ENCODE measurements around the gene ELAVL2. TPM values are rescaled to one million over a fixed set of nuclear protein-coding genes. Genes with fewer than 3 reads are reported as not detected.

The ELAVL2 gene
- polyA plus RNA-seq, 1 donor from 2014 or later: 106 TPM

DNA sequence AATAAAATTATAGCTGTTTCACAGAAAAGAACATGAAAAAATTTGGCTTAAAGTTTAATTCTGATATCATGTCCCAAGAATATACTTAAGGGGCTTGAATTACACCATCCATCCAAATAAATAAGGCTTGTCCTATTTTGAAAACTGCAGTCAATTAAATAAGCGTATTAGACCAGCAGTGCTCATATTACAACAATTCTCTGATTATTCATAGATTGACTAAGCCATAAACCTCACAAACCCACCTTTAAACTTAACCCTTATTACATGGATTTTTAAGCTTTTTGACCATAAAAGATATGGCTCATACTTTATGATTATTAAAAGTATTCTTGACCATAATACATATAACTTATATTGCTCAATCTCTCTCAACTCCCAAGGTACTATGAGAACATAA lies 127.9 kb downstream of the ELAVL2 start:
- TF ChIP-seq, protein P1, sequence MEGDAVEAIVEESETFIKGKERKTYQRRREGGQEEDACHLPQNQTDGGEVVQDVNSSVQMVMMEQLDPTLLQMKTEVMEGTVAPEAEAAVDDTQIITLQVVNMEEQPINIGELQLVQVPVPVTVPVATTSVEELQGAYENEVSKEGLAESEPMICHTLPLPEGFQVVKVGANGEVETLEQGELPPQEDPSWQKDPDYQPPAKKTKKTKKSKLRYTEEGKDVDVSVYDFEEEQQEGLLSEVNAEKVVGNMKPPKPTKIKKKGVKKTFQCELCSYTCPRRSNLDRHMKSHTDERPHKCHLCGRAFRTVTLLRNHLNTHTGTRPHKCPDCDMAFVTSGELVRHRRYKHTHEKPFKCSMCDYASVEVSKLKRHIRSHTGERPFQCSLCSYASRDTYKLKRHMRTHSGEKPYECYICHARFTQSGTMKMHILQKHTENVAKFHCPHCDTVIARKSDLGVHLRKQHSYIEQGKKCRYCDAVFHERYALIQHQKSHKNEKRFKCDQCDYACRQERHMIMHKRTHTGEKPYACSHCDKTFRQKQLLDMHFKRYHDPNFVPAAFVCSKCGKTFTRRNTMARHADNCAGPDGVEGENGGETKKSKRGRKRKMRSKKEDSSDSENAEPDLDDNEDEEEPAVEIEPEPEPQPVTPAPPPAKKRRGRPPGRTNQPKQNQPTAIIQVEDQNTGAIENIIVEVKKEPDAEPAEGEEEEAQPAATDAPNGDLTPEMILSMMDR (IDR thresholded peaks at IDR 0.05; ENCODE audit: poor library complexity, severe bottlenecking): no peak
- TF ChIP-seq MXI1 (conservative IDR thresholded peaks at IDR 0.05; ENCODE audit: poor library complexity, severe bottlenecking) (no peak), EP300 (conservative IDR thresholded peaks at IDR 0.05; ENCODE audit: poor library complexity, severe bottlenecking) (no peak), POLR2AphosphoS5 (IDR thresholded peaks at IDR 0.05) (no peak), EZH2 (IDR thresholded peaks at IDR 0.05; ENCODE audit: borderline replicate concordance, insufficient read depth, low read length, poor library complexity, severe bottlenecking) (no peak)
- Histone ChIP-seq H3K4me2 (ENCODE audit: low read length) (no peak overlapping the region), H3F3A (ENCODE audit: insufficient read depth, low read length, poor library complexity, severe bottlenecking) (no peaks in the 10 kb centered on the region), H3K9ac (ENCODE audit: low read length) (no peak overlapping the region), H3K27ac (ENCODE audit: low read length) (no peak overlapping the region), H3K27me3 (ENCODE audit: insufficient read depth, low read depth, low read length) (no peaks in the 10 kb centered on the region), H3K79me2 (replicated peaks; ENCODE audit: insufficient read depth, low read length) (peaks cover 9% of the 10 kb centered on the region), H3K9me3 (ENCODE audit: low read length) (no peaks in the 10 kb centered on the region), H2AFZ (ENCODE audit: low read depth, low read length) (no peak overlapping the region), H4K20me1 (ENCODE audit: insufficient read depth) (no peaks in the 10 kb centered on the region), H3K9me2 (ENCODE audit: insufficient read depth, low read length) (no peaks in the 10 kb centered on the region), H3K36me3 (ENCODE audit: insufficient read depth, low read length) (no peaks in the 10 kb centered on the region), H3K4me3 (ENCODE audit: low read length) (no peak overlapping the region)

- no peak overlapping the region for H3K4me2 ChIP-seq (ENCODE audit: low read length)
- H3K4me3 ChIP-seq (ENCODE audit: low read length): no peak overlapping the region
- no peaks in the 10 kb centered on the region for H3K27me3 ChIP-seq (ENCODE audit: insufficient read depth, low read depth, low read length)
- H3K9me3 ChIP-seq (ENCODE audit: low read length): no peaks in the 10 kb centered on the region
- H4K20me1 ChIP-seq (ENCODE audit: insufficient read depth): no peaks in the 10 kb centered on the region
- H3F3A ChIP-seq (ENCODE audit: insufficient read depth, low read length, poor library complexity, severe bottlenecking): no peaks in the 10 kb centered on the region
- no peaks in the 10 kb centered on the region for H3K36me3 ChIP-seq (ENCODE audit: insufficient read depth, low read length)
- TF ChIP-seq MXI1 (conservative IDR thresholded peaks at IDR 0.05; ENCODE audit: poor library complexity, severe bottlenecking) (no peak), RAD21 (conservative IDR thresholded peaks at IDR 0.05) (no peak), POLR2AphosphoS5 (IDR thresholded peaks at IDR 0.05) (no peak), SMC3 (conservative IDR thresholded peaks at IDR 0.05; ENCODE audit: poor library complexity) (no peak), EP300 (conservative IDR thresholded peaks at IDR 0.05; ENCODE audit: poor library complexity, severe bottlenecking) (no peak), TAF1 (IDR thresholded peaks at IDR 0.05; ENCODE audit: low read depth) (no peak), EZH2 (IDR thresholded peaks at IDR 0.05; ENCODE audit: borderline replicate concordance, insufficient read depth, low read length, poor library complexity, severe bottlenecking) (no peak)
- TF ChIP-seq, protein P1 (IDR thresholded peaks at IDR 0.05; ENCODE audit: poor library complexity, severe bottlenecking): no peak
- TF ChIP-seq, protein P2, sequence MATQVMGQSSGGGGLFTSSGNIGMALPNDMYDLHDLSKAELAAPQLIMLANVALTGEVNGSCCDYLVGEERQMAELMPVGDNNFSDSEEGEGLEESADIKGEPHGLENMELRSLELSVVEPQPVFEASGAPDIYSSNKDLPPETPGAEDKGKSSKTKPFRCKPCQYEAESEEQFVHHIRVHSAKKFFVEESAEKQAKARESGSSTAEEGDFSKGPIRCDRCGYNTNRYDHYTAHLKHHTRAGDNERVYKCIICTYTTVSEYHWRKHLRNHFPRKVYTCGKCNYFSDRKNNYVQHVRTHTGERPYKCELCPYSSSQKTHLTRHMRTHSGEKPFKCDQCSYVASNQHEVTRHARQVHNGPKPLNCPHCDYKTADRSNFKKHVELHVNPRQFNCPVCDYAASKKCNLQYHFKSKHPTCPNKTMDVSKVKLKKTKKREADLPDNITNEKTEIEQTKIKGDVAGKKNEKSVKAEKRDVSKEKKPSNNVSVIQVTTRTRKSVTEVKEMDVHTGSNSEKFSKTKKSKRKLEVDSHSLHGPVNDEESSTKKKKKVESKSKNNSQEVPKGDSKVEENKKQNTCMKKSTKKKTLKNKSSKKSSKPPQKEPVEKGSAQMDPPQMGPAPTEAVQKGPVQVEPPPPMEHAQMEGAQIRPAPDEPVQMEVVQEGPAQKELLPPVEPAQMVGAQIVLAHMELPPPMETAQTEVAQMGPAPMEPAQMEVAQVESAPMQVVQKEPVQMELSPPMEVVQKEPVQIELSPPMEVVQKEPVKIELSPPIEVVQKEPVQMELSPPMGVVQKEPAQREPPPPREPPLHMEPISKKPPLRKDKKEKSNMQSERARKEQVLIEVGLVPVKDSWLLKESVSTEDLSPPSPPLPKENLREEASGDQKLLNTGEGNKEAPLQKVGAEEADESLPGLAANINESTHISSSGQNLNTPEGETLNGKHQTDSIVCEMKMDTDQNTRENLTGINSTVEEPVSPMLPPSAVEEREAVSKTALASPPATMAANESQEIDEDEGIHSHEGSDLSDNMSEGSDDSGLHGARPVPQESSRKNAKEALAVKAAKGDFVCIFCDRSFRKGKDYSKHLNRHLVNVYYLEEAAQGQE (IDR thresholded peaks at IDR 0.05; ENCODE audit: borderline replicate concordance): no peak
- no peak overlapping the region for H3K27ac ChIP-seq (ENCODE audit: low read length)
- H2AFZ ChIP-seq (ENCODE audit: low read depth, low read length): no peak overlapping the region
- H3K9ac ChIP-seq (ENCODE audit: low read length): no peak overlapping the region
- H3K79me2 ChIP-seq (replicated peaks; ENCODE audit: insufficient read depth, low read length): peaks cover 9% of the 10 kb centered on the region
- no peaks in the 10 kb centered on the region for H3K9me2 ChIP-seq (ENCODE audit: insufficient read depth, low read length)
Observed at GRCh38 chr9:23695572-23695971, 130.5 kb downstream of the ELAVL2 start.
